ENCODE results near the gene AUTS2. TPM values are rescaled to one million over a fixed set of nuclear protein-coding genes. Genes with fewer than 3 reads are reported as not detected.

Gene AUTS2
- total and polyA plus RNA-seq, 2 experiments from 2014 or later = 3.0 to 4.4 TPM

DNA sequence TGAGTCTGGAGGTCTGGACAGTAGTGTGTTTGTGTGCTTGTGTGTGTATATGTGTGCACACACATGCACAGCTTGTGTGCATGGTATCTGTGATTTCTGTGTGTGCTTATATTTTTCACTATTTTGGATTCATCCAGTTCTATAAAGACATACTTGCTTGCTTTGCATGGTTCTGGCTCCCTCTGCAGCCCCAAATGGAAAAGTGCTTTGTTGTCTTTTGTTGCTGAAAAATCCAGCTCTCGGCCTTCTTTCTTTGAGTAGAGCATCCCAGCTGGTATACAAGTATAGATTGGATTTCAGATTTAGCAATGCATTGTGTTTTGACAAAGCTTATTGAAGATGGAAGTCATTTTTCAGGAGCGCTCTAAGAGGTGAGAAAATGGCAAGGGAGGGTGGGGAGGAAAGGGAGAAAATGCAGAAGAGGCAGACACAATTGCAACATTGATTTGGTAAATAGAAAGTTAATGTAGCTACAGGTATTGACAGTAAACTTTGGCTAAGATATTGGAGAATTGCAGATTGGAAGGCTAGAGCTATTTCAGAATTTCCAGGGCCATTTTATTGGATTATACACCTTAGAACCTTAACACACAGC is 333.9 kb downstream of the AUTS2 start:
- Histone ChIP-seq H3K27me3 (replicated peaks; ENCODE audit: insufficient read depth) (no peaks in the 10 kb centered on the region), H3K27ac (no peak overlapping the region), H4K20me1 (ENCODE audit: insufficient read depth) (no peaks in the 10 kb centered on the region), H3K9me3 (ENCODE audit: low read depth) (no peaks in the 10 kb centered on the region), H3K79me2 (ENCODE audit: insufficient read depth) (no peaks in the 10 kb centered on the region), H3K9ac (no peak overlapping the region), H3K4me1 (ENCODE audit: insufficient read depth) (no peaks in the 10 kb centered on the region), H2AFZ (no peak overlapping the region), H3K4me3 (no peak overlapping the region), H3K36me3 (ENCODE audit: low read depth) (no peaks in the 10 kb centered on the region), H3F3A (ENCODE audit: insufficient read depth) (no peaks in the 10 kb centered on the region), H3K4me2 (ENCODE audit: unreplicated experiment) (no peak overlapping the region), H3K9me2 (ENCODE audit: insufficient read depth) (no peaks in the 10 kb centered on the region)
- no peak for TF ChIP-seq EZH2phosphoT487 (IDR thresholded peaks at IDR 0.05; ENCODE audit: insufficient read depth, low read depth)
- TF ChIP-seq EZH2 (IDR thresholded peaks at IDR 0.05; ENCODE audit: insufficient read depth, poor library complexity, severe bottlenecking) = no peak
- WGBS, 2 experiments (ENCODE audit: low coverage in 1 of 2, low lambda C conversion rate in 2 of 2, missing lambda C conversion rate in 2 of 2) = 51 to 54% methylated on average over 2 of the region's 2 CpGs
- DNase-seq = peak; percentile 63
- in situ Hi-C loops (cut with MboI) = no loop called here

DNA sequence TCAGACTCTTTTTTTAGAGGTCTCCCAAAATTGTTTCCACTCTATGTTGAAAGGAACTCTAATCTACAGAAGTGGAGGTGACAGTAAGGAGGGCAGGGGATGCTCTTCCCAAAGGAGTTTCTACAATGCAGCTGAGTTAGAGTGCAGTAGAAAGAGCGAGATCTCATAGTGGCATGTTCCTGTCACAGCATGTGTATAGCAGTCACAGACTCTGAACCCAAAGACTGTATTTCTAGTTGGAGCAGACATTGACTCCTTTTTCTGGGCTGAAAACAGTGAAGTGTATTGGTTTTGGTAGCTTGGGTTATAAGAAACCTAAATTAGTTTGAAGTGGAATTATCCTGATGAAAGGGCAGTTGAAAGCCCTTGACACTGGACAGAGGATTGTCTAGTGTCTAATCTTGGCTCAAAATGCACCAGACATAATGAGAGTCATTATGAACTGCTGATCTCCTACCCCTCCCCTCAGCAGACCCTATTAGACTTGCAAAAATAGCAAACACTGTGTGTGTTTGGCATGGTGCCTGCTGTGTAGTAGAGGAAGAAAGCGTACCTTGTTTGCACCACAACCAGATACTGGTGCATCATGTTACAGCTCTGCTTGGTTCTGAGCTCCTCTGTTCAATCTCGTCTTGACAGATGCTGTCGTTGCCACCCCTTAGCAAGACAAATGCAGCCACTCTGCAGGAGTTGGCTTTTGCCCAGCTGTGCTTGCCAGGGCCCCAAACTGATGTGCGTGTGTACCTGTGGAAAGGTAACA is 336.0 kb downstream of the AUTS2 start:
- in situ Hi-C loops (cut with MboI) = no loop called here
- H3K9ac ChIP-seq = no peak overlapping the region
- no peak overlapping the region for H3K4me3 ChIP-seq
- no peak overlapping the region for H3K4me2 ChIP-seq (ENCODE audit: unreplicated experiment)
- no peak overlapping the region for H2AFZ ChIP-seq
- H3K9me3 ChIP-seq (ENCODE audit: low read depth) = no peaks in the 10 kb centered on the region
- H3K36me3 ChIP-seq (ENCODE audit: low read depth) = no peaks in the 10 kb centered on the region
- TF ChIP-seq EZH2phosphoT487 (IDR thresholded peaks at IDR 0.05; ENCODE audit: insufficient read depth, low read depth) (no peak), EZH2 (IDR thresholded peaks at IDR 0.05; ENCODE audit: insufficient read depth, poor library complexity, severe bottlenecking) (no peak)
- no peaks in the 10 kb centered on the region for H3K79me2 ChIP-seq (ENCODE audit: insufficient read depth)
- H4K20me1 ChIP-seq (ENCODE audit: insufficient read depth) = no peaks in the 10 kb centered on the region
- no peaks in the 10 kb centered on the region for H3F3A ChIP-seq (ENCODE audit: insufficient read depth)
- no peak for DNase-seq
- WGBS, 2 experiments (ENCODE audit: low coverage in 1 of 2, low lambda C conversion rate in 2 of 2, missing lambda C conversion rate in 2 of 2) = 73 to 76% methylated on average over 5 of the region's 5 CpGs
- no peak overlapping the region for H3K27ac ChIP-seq
- no peaks in the 10 kb centered on the region for H3K4me1 ChIP-seq (ENCODE audit: insufficient read depth)
- H3K9me2 ChIP-seq (ENCODE audit: insufficient read depth) = no peaks in the 10 kb centered on the region
- no peaks in the 10 kb centered on the region for H3K27me3 ChIP-seq (replicated peaks; ENCODE audit: insufficient read depth)

DNA sequence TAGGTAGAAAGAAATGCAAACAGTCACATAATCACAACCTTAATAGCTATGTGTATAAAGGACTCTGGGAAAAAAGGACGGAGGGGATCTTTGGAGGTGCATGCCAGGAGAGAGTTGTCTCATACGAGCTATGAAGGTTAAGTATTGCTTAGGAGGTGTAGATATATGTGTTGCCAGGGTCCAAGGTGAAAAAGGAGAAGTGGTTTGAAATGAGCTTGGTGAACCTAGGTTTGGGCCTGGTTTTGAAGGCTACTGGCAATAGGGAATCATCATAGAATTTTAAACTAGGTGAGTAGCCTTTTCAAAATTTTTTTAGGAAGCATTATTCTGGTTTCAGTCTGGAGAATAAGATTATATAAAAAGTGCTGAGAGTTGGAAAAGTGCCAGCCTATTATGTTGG is 336.8 kb downstream of the AUTS2 start:
- H3K4me2 ChIP-seq (ENCODE audit: unreplicated experiment) = no peak overlapping the region
- no peaks in the 10 kb centered on the region for H3K79me2 ChIP-seq (ENCODE audit: insufficient read depth)
- H3K9me2 ChIP-seq (ENCODE audit: insufficient read depth) = no peaks in the 10 kb centered on the region
- H3K27me3 ChIP-seq (replicated peaks; ENCODE audit: insufficient read depth) = no peaks in the 10 kb centered on the region
- no peaks in the 10 kb centered on the region for H3F3A ChIP-seq (ENCODE audit: insufficient read depth)
- no peak overlapping the region for H3K27ac ChIP-seq
- H3K36me3 ChIP-seq (ENCODE audit: low read depth) = no peaks in the 10 kb centered on the region
- DNase-seq = no peak
- no peaks in the 10 kb centered on the region for H3K9me3 ChIP-seq (ENCODE audit: low read depth)
- no peaks in the 10 kb centered on the region for H4K20me1 ChIP-seq (ENCODE audit: insufficient read depth)
- in situ Hi-C loops (cut with MboI) = no loop called here
- H3K4me3 ChIP-seq = no peak overlapping the region
- no peaks in the 10 kb centered on the region for H3K4me1 ChIP-seq (ENCODE audit: insufficient read depth)
- WGBS, 2 experiments (ENCODE audit: low coverage in 1 of 2, low lambda C conversion rate in 2 of 2, missing lambda C conversion rate in 2 of 2) = 59 to 73% methylated on average over 2 of the region's 2 CpGs
- H2AFZ ChIP-seq = no peak overlapping the region
- H3K9ac ChIP-seq = no peak overlapping the region
- TF ChIP-seq EZH2 (IDR thresholded peaks at IDR 0.05; ENCODE audit: insufficient read depth, poor library complexity, severe bottlenecking) (no peak), EZH2phosphoT487 (IDR thresholded peaks at IDR 0.05; ENCODE audit: insufficient read depth, low read depth) (no peak)

DNA sequence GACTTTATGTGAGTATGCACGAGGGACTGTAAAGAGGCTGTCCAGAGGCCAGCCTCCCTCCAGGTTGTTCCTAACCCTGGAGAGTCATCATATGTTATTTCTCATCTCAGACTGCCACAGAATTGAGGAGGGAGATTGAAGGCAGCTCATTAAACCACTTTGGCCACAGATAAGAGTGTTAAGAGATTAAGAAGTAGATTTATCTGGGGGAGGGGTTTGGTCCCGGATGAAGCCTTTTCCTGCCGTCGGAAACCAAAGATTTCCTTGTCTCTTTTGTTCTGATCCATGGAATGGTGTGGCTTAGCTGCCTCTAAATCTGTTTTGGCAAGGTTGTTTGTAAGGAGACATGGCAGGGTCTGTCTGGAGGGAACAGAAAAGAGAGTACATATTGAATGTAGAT is 338.8 kb downstream of the AUTS2 start:
- no peaks in the 10 kb centered on the region for H3K79me2 ChIP-seq (ENCODE audit: insufficient read depth)
- in situ Hi-C loops (cut with MboI) = no loop called here
- H3K4me1 ChIP-seq (ENCODE audit: insufficient read depth) = no peaks in the 10 kb centered on the region
- TF ChIP-seq EZH2 (IDR thresholded peaks at IDR 0.05; ENCODE audit: insufficient read depth, poor library complexity, severe bottlenecking) (no peak), EZH2phosphoT487 (IDR thresholded peaks at IDR 0.05; ENCODE audit: insufficient read depth, low read depth) (no peak)
- H3F3A ChIP-seq (ENCODE audit: insufficient read depth) = no peaks in the 10 kb centered on the region
- no peak overlapping the region for H3K4me3 ChIP-seq
- 83 to 86% methylated on average over 4 of the region's 4 CpGs for WGBS, 2 experiments (ENCODE audit: low coverage in 1 of 2, low lambda C conversion rate in 2 of 2, missing lambda C conversion rate in 2 of 2)
- H2AFZ ChIP-seq = no peak overlapping the region
- no peak for DNase-seq
- H3K9ac ChIP-seq = no peak overlapping the region
- no peak overlapping the region for H3K4me2 ChIP-seq (ENCODE audit: unreplicated experiment)
- H3K36me3 ChIP-seq (ENCODE audit: low read depth) = no peaks in the 10 kb centered on the region
- H3K27ac ChIP-seq = no peak overlapping the region
- no peaks in the 10 kb centered on the region for H3K27me3 ChIP-seq (replicated peaks; ENCODE audit: insufficient read depth)
- no peaks in the 10 kb centered on the region for H4K20me1 ChIP-seq (ENCODE audit: insufficient read depth)
- H3K9me3 ChIP-seq (ENCODE audit: low read depth) = no peaks in the 10 kb centered on the region
- H3K9me2 ChIP-seq (ENCODE audit: insufficient read depth) = no peaks in the 10 kb centered on the region

Data from GM23248 (cell line).